ENCODE results near the gene ST6GAL2. TPM values are rescaled to one million over a fixed set of nuclear protein-coding genes. Genes with fewer than 3 reads are reported as not detected.

ST6GAL2 gene
- polyA plus RNA-seq, 2 of the 4 experiments (the other 2 are of a cell fraction), result 26.2 to 52.6 TPM

GRCh38 chr2:106781196-106781595 is 104.8 kb downstream of the ST6GAL2 start:
- FAIRE-seq (no peak), DNase-seq (ENCODE audit: low read depth in 1 of 2, low spot score in 1 of 2) (no peak), ATAC-seq (no peak)
- ChIA-PET POLR2A (no interaction called here), CTCF (no interaction called here)
- no peak overlapping the region for H3K27ac ChIP-seq
- WGBS (ENCODE audit: missing lambda C conversion rate), result 21% methylated on average over 3 of the region's 3 CpGs
- no peak overlapping the region for H3K4me3 ChIP-seq
- H3K9me3 ChIP-seq, result 0 out of 3 replicates have a peak, but pooled peaks cover 4% of the 10 kb centered on the region
- TF ChIP-seq ZSCAN20 (CRISPR knock-in tag; IDR thresholded peaks at IDR 0.05) (no peak), ATOH8 (CRISPR knock-in tag; IDR thresholded peaks at IDR 0.05; ENCODE audit: low read depth) (no peak), ZC3H11A (IDR thresholded peaks at IDR 0.05) (no peak), SREBF2 (IDR thresholded peaks at IDR 0.05) (no peak), MAFK (IDR thresholded peaks at IDR 0.05; ENCODE audit: partially characterized antibody) (no peak), E2F6 (IDR thresholded peaks at IDR 0.05; ENCODE audit: borderline replicate concordance, low read depth) (no peak), NFE2L2 (conservative IDR thresholded peaks at IDR 0.05; ENCODE audit: low read length) (no peak), KDM5A (IDR thresholded peaks at IDR 0.05) (no peak), EP300 (IDR thresholded peaks at IDR 0.05) (no peak), SMC3 (IDR thresholded peaks at IDR 0.05) (no peak), EHMT2 (IDR thresholded peaks at IDR 0.05; ENCODE audit: low read depth) (no peak), KDM1A (IDR thresholded peaks at IDR 0.05; ENCODE audit: low read depth) (no peak), TFCP2L1 (CRISPR knock-in tag; IDR thresholded peaks at IDR 0.05) (no peak)
- no peaks in the 10 kb centered on the region for H3K4me1 ChIP-seq
- no peak overlapping the region for H3K4me2 ChIP-seq

GRCh38 chr2:106771811-106772210 is 114.2 kb downstream of the ST6GAL2 start:
- Histone ChIP-seq H3K4me3 (no peak overlapping the region), H3K27ac (no peak overlapping the region), H3K9me3 (no peaks in the 10 kb centered on the region), H3K4me2 (no peak overlapping the region), H3K4me1 (no peaks in the 10 kb centered on the region)
- WGBS (ENCODE audit: missing lambda C conversion rate), result 39% methylated on average over 3 of the region's 3 CpGs
- ChIA-PET POLR2A (no interaction called here), CTCF (no interaction called here)
- ATAC-seq, result no peak
- no peak for TF ChIP-seq KDM1A (IDR thresholded peaks at IDR 0.05; ENCODE audit: low read depth)
- TF ChIP-seq E2F6 (IDR thresholded peaks at IDR 0.05; ENCODE audit: borderline replicate concordance, low read depth), result no peak
- TF ChIP-seq BHLHE40 (IDR thresholded peaks at IDR 0.05; ENCODE audit: low read depth, low read length), result no peak
- TF ChIP-seq SMC3 (IDR thresholded peaks at IDR 0.05), result no peak
- TF ChIP-seq KDM5A (IDR thresholded peaks at IDR 0.05), result no peak
- TF ChIP-seq HEYL (CRISPR knock-in tag; IDR thresholded peaks at IDR 0.05), result no peak
- TF ChIP-seq MAFK (IDR thresholded peaks at IDR 0.05; ENCODE audit: partially characterized antibody), result no peak
- TF ChIP-seq RARB (CRISPR knock-in tag; IDR thresholded peaks at IDR 0.05), result no peak
- TF ChIP-seq TFCP2L1 (CRISPR knock-in tag; IDR thresholded peaks at IDR 0.05), result no peak
- TF ChIP-seq ZC3H11A (IDR thresholded peaks at IDR 0.05), result no peak
- TF ChIP-seq CTCF (IDR thresholded peaks at IDR 0.05), result no peak
- TF ChIP-seq, protein P1, sequence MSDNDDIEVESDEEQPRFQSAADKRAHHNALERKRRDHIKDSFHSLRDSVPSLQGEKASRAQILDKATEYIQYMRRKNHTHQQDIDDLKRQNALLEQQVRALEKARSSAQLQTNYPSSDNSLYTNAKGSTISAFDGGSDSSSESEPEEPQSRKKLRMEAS (IDR thresholded peaks at IDR 0.05), result no peak
- TF ChIP-seq, protein P2, sequence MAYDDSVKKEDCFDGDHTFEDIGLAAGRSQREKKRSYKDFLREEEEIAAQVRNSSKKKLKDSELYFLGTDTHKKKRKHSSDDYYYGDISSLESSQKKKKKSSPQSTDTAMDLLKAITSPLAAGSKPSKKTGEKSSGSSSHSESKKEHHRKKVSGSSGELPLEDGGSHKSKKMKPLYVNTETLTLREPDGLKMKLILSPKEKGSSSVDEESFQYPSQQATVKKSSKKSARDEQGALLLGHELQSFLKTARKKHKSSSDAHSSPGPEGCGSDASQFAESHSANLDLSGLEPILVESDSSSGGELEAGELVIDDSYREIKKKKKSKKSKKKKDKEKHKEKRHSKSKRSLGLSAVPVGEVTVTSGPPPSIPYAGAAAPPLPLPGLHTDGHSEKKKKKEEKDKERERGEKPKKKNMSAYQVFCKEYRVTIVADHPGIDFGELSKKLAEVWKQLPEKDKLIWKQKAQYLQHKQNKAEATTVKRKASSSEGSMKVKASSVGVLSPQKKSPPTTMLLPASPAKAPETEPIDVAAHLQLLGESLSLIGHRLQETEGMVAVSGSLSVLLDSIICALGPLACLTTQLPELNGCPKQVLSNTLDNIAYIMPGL (CRISPR knock-in tag; IDR thresholded peaks at IDR 0.05; ENCODE audit: borderline replicate concordance), result no peak
- TF ChIP-seq PBX3 (IDR thresholded peaks at IDR 0.05), result no peak
- TF ChIP-seq, protein P3, sequence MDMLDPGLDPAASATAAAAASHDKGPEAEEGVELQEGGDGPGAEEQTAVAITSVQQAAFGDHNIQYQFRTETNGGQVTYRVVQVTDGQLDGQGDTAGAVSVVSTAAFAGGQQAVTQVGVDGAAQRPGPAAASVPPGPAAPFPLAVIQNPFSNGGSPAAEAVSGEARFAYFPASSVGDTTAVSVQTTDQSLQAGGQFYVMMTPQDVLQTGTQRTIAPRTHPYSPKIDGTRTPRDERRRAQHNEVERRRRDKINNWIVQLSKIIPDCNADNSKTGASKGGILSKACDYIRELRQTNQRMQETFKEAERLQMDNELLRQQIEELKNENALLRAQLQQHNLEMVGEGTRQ (IDR thresholded peaks at IDR 0.05), result no peak
- DNase-seq (ENCODE audit: low read depth in 1 of 2, low spot score in 1 of 2), result no peak
- FAIRE-seq, result no peak
